DND-41 (cell line): Measurements from ENCODE around the gene NELFA.

Experiments used
- EZH2 ChIP-seq: IDR thresholded peaks from 3 replicates; pipeline ENCODE4 v1.6.1; 2012; ENCODE audit warnings: borderline replicate concordance, low read depth, mild to moderate bottlenecking, moderate library complexity, low read length, inconsistent platforms; ENCODE audit not compliant: severe bottlenecking
- TF ChIP-seq, protein P1 (sequence below): IDR thresholded peaks from 2 replicates; pipeline ENCODE4 v1.5.1; 2012; ENCODE audit warnings: borderline replicate concordance, low read length, moderate library complexity, mild to moderate bottlenecking; ENCODE audit not compliant: poor library complexity, severe bottlenecking; ENCODE audit errors: extremely low read depth

DNA sequence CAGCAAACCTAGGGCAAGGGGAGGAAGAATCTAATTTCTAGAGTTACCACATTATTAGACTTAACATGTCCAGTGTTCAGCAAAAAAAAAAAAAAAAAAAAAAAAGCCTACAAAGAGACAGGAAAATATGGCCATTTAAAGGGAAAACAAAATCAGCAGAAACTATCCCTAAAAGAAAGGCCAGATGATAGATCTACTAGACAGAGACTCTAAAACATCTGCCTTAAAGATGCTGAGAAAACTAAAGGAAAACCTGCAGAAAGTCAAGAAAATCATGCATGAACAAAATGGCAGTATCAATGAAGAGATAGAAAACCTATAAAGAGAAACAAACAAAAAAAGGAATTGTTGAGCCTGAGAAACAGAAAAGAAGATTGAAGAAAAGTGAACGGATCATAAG is 43.8 kb downstream of the NELFA start:
- TF ChIP-seq, protein P1, sequence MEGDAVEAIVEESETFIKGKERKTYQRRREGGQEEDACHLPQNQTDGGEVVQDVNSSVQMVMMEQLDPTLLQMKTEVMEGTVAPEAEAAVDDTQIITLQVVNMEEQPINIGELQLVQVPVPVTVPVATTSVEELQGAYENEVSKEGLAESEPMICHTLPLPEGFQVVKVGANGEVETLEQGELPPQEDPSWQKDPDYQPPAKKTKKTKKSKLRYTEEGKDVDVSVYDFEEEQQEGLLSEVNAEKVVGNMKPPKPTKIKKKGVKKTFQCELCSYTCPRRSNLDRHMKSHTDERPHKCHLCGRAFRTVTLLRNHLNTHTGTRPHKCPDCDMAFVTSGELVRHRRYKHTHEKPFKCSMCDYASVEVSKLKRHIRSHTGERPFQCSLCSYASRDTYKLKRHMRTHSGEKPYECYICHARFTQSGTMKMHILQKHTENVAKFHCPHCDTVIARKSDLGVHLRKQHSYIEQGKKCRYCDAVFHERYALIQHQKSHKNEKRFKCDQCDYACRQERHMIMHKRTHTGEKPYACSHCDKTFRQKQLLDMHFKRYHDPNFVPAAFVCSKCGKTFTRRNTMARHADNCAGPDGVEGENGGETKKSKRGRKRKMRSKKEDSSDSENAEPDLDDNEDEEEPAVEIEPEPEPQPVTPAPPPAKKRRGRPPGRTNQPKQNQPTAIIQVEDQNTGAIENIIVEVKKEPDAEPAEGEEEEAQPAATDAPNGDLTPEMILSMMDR = no peak
- no peak for TF ChIP-seq EZH2
